Subcutaneous abdominal adipose tissue (tissue), 5 donors: ENCODE measurements around the gene SAPCD1.
"Not testable (repeated sequence)": the region's sequence is repeated elsewhere in the genome, so short reads cannot be mapped to it uniquely, and the experiment has no call there.

Experiments used
- H3K27ac ChIP-seq: one replicate; pipeline ENCODE4 v1.7.0; 2013; ENCODE audit warnings: low read depth, mild to moderate bottlenecking, inconsistent platforms, low read length, moderate library complexity
- H3K27me3 ChIP-seq, 5 donors: one replicate each; pipeline ENCODE4 v1.7.0; 2013; ENCODE audit warnings: low read length in 5 of 5, inconsistent platforms in 1 of 5; ENCODE audit not compliant: control insufficient read depth in 5 of 5, insufficient read depth in 4 of 5
- H3K36me3 ChIP-seq, 5 donors: one replicate each; pipeline ENCODE4 v1.7.0; 2013; ENCODE audit warnings: low read length in 5 of 5; ENCODE audit not compliant: control insufficient read depth in 5 of 5, insufficient read depth in 5 of 5
- H3K4me1 ChIP-seq, 5 donors: one replicate each; pipeline ENCODE4 v1.7.0; 2013; ENCODE audit warnings: low read length in 5 of 5, mild to moderate bottlenecking in 3 of 5, moderate library complexity in 1 of 5; ENCODE audit not compliant: control insufficient read depth in 5 of 5, insufficient read depth in 5 of 5
- H3K4me3 ChIP-seq, 5 donors: one replicate each; pipeline ENCODE4 v1.7.0; 2013; ENCODE audit warnings: low read length in 5 of 5, low read depth in 1 of 5
- H3K9ac ChIP-seq, 5 donors: one replicate each; pipeline ENCODE4 v1.7.0; 2013; ENCODE audit warnings: low read length in 5 of 5, mild to moderate bottlenecking in 4 of 5, moderate library complexity in 3 of 5
- H3K9me3 ChIP-seq, 5 donors: one replicate each; pipeline ENCODE4 v1.7.0; 2013; ENCODE audit warnings: low read length in 5 of 5; ENCODE audit not compliant: control insufficient read depth in 5 of 5
- donor health status: healthy.
- donor health status: healthy.
- donor health status: healthy.
- donor health status: healthy.
- donor health status: healthy.

The SAPCD1 gene

GRCh38 chr6:31782126-31782855 is 19.8 kb downstream of the SAPCD1 start:
- Histone ChIP-seq H3K4me3 (no peak overlapping the region), H3K27me3 (no peaks in the 10 kb centered on the region), H3K36me3 (peaks cover 0 to 78% (median 74%) of the 10 kb centered on the region in 5 donors), H3K4me1 (peaks cover 0 to 3% (median under 1%) of the 10 kb centered on the region in 5 donors), H3K9ac (no peak overlapping the region), H3K9me3 (no peaks in the 10 kb centered on the region), H3K27ac (no peak overlapping the region)

- H3K27ac ChIP-seq: no peak overlapping the region
- no peaks in the 10 kb centered on the region for H3K4me1 ChIP-seq
- H3K4me3 ChIP-seq: no peak overlapping the region
- H3K36me3 ChIP-seq: peaks cover 0 to 64% (median 60%) of the 10 kb centered on the region in 5 donors
- no peaks in the 10 kb centered on the region for H3K27me3 ChIP-seq
- H3K9ac ChIP-seq: peak overlapping the region in 1 of 5 donors; percentile 20
- H3K9me3 ChIP-seq: no peaks in the 10 kb centered on the region
Measured at GRCh38 chr6:31784098-31784925, 21.9 kb downstream of the SAPCD1 start.

GRCh38 chr6:31785475-31785874 is 23.0 kb downstream of the SAPCD1 start:
- H3K4me3 ChIP-seq: no peak overlapping the region
- H3K27me3 ChIP-seq: no peaks in the 10 kb centered on the region
- H3K36me3 ChIP-seq: peaks cover 0 to 56% (median 49%) of the 10 kb centered on the region in 5 donors
- H3K9ac ChIP-seq: no peak overlapping the region
- H3K27ac ChIP-seq: no peak overlapping the region
- H3K4me1 ChIP-seq: no peaks in the 10 kb centered on the region
- no peaks in the 10 kb centered on the region for H3K9me3 ChIP-seq

GRCh38 chr6:31791324-31792089 is 29.1 kb downstream of the SAPCD1 start:
- peaks cover 0 to 25% (median 21%) of the 10 kb centered on the region in 5 donors for H3K36me3 ChIP-seq
- H3K9me3 ChIP-seq: no peaks in the 10 kb centered on the region
- no peaks in the 10 kb centered on the region for H3K27me3 ChIP-seq
- no peak overlapping the region for H3K27ac ChIP-seq
- H3K9ac ChIP-seq: no peak overlapping the region
- peaks cover 0 to 22% (median 18%) of the 10 kb centered on the region in 5 donors for H3K4me1 ChIP-seq
- H3K4me3 ChIP-seq: no peak overlapping the region

- Histone ChIP-seq H3K27ac (no peak overlapping the region), H3K36me3 (peaks cover 2 to 25% (median 21%) of the 10 kb centered on the region in 5 donors), H3K9me3 (no peaks in the 10 kb centered on the region)
Measured at GRCh38 chr6:31792090-31792374, 29.6 kb downstream of the SAPCD1 start.

GRCh38 chr6:31792761-31793171 is 30.3 kb downstream of the SAPCD1 start:
- Histone ChIP-seq H3K4me1 (peaks cover 0 to 24% (median 20%) of the 10 kb centered on the region in 5 donors), H3K27me3 (no peaks in the 10 kb centered on the region), H3K4me3 (no peak overlapping the region), H3K9me3 (no peaks in the 10 kb centered on the region), H3K9ac (no peak overlapping the region), H3K36me3 (peaks cover 3 to 26% (median 21%) of the 10 kb centered on the region in 5 donors), H3K27ac (no peak overlapping the region)

More at GRCh38 chr6:31792090-31792374, 29.6 kb downstream of the SAPCD1 start:
- Histone ChIP-seq H3K27me3 (no peaks in the 10 kb centered on the region), H3K4me3 (no peak overlapping the region), H3K4me1 (peaks cover 0 to 22% (median 18%) of the 10 kb centered on the region in 5 donors), H3K9ac (no peak overlapping the region)

- H3K9ac ChIP-seq: peak overlapping the region in 1 of 5 donors; percentile 98
- not testable (repeated sequence) for H3K27ac ChIP-seq, H3K9me3 ChIP-seq, H3K27me3 ChIP-seq
- H3K36me3 ChIP-seq: peaks cover 3 to 26% (median 21%) of the 10 kb centered on the region in 5 donors
- peak overlapping the region in 1 of 5 donors; percentile 83 for H3K4me3 ChIP-seq
- H3K4me1 ChIP-seq: peaks cover 0 to 26% (median 20%) of the 10 kb centered on the region in 5 donors
Measured at GRCh38 chr6:31793927-31794245, 31.4 kb downstream of the SAPCD1 start.

GRCh38 chr6:31794294-31794865 is 31.9 kb downstream of the SAPCD1 start:
- Histone ChIP-seq H3K27ac (peak overlapping the region; percentile 87), H3K36me3 (peaks cover 3 to 26% (median 19%) of the 10 kb centered on the region in 5 donors), H3K4me3 (peak overlapping the region; percentile 35 to 91 (median 83)), H3K4me1 (peaks cover 0 to 26% (median 20%) of the 10 kb centered on the region in 5 donors), H3K9ac (peak overlapping the region; percentile 93 to 99 (median 96)), H3K9me3 (no peaks in the 10 kb centered on the region), H3K27me3 (no peaks in the 10 kb centered on the region)

GRCh38 chr6:31794866-31795615 is 32.6 kb downstream of the SAPCD1 start:
- peaks cover 0 to 26% (median 20%) of the 10 kb centered on the region in 5 donors for H3K4me1 ChIP-seq
- no peaks in the 10 kb centered on the region for H3K27me3 ChIP-seq
- H3K4me3 ChIP-seq: peak overlapping the region; percentile 83 to 91 (median 87)

More at GRCh38 chr6:31794866-31795615, 32.6 kb downstream of the SAPCD1 start:
- no peaks in the 10 kb centered on the region for H3K9me3 ChIP-seq
- peak overlapping the region; percentile 87 for H3K27ac ChIP-seq
- peak overlapping the region; percentile 93 to 99 (median 96) for H3K9ac ChIP-seq
- H3K36me3 ChIP-seq: peaks cover 3 to 26% (median 16%) of the 10 kb centered on the region in 5 donors
